ENCODE measurements around the gene MBTD1.

MBTD1 gene

GRCh38 chr17:51142597-51142996 lies 117.3 kb downstream of the MBTD1 start:
- DNase-seq, result no peak

GRCh38 chr17:51135956-51136355 lies 123.9 kb downstream of the MBTD1 start:
- no peak for DNase-seq

DNA sequence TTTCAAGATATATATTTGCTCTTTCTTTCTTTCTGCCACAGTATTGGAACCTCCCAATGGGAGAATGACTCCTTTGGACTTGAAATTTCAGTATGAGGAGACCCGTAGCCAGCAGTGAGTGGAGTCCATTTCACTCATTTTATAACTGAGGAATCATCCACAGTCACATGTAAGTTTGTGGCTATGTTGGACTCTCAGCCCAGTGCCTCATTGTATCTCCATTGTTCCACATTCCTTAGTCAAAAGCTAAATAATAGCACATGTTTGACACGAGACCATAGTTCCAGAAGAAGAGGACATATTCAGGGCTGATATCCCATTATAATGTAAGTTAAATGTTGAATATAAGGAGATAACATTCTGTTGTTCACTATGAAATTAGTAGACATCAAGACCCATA lies 126.5 kb downstream of the MBTD1 start:
- no peak for DNase-seq

- DNase-seq, result no peak
Measured at GRCh38 chr17:51132964-51133319, 126.9 kb downstream of the MBTD1 start.

- DNase-seq, result peak in 1 of 2 experiments; percentile 24
Measured at GRCh38 chr17:51128076-51128475, 131.8 kb downstream of the MBTD1 start.

Measured in activated CD4-positive, alpha-beta T cell treated with anti-CD3 and anti-CD28 coated beads, Interleukin-2, amount 50 U/mL, for 48 hours (primary cell).